ENCODE measurements around the gene SNX8. TPM values are rescaled to one million over a fixed set of nuclear protein-coding genes. Genes with fewer than 3 reads are reported as not detected.

SNX8 gene
- total RNA-seq, 3 donors from 2014 or later, result 8.8 to 32.3 (median 20.3) TPM

DNA sequence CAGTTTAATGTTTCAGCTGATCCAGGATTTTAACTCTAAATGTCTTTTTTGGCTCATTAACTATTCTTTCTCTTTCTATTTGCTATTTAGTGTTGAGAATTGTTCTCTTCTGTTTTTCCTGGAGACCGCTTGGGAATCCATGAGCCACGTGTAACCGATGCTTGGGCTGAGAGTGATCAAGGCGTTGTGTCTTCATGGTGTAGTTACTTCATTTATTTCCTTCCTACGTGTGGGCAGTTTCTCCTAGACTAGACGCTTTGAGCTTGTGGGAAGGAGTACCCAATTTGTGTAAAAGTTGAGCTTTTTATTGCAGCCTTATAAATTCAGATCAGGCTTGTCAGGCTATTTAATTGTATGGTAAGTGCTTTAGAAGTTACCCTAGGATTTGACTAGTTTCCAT, 43.3 kb upstream of the SNX8 start:
- H3K27ac ChIP-seq, result no peak overlapping the region
- H3K4me1 ChIP-seq, result peaks cover 5 to 12% of the 10 kb centered on the region in 2 donors
- DNase-seq (ENCODE audit: low spot score in 2 of 2), result no peak
- H3K4me3 ChIP-seq, result no peak overlapping the region
- H3K27me3 ChIP-seq, result no peaks in the 10 kb centered on the region
- H3K9me3 ChIP-seq, result no peaks in the 10 kb centered on the region
- intact Hi-C loops (cut with DNase I; ENCODE audit: low total_unique reads), result no loop called here
- no peak for TF ChIP-seq CTCF (IDR thresholded peaks at IDR 0.05)
- TF ChIP-seq POLR2A (IDR thresholded peaks at IDR 0.05), result no peak
- TF ChIP-seq POLR2AphosphoS5 (IDR thresholded peaks at IDR 0.05), result no peak
- no peaks in the 10 kb centered on the region for H3K36me3 ChIP-seq

GRCh38 chr7:2357165-2357564, 42.9 kb upstream of the SNX8 start:
- Histone ChIP-seq H3K4me3 (peak overlapping the region in 1 of 3 donors; percentile 35), H3K27me3 (no peaks in the 10 kb centered on the region), H3K9me3 (no peaks in the 10 kb centered on the region), H3K27ac (no peak overlapping the region), H3K36me3 (no peaks in the 10 kb centered on the region), H3K4me1 (peaks cover 5 to 12% of the 10 kb centered on the region in 2 donors)
- intact Hi-C loops (cut with DNase I; ENCODE audit: low total_unique reads), result no loop called here
- TF ChIP-seq POLR2AphosphoS5 (IDR thresholded peaks at IDR 0.05) (no peak), POLR2A (IDR thresholded peaks at IDR 0.05) (no peak), CTCF (IDR thresholded peaks at IDR 0.05) (no peak)
- no peak for DNase-seq (ENCODE audit: low spot score in 2 of 2)

GRCh38 chr7:2355705-2356008, 41.4 kb upstream of the SNX8 start:
- DNase-seq (ENCODE audit: low spot score in 2 of 2), result no peak
- Histone ChIP-seq H3K27ac (peak overlapping the region; percentile 100), H3K9me3 (no peaks in the 10 kb centered on the region), H3K4me3 (peak overlapping the region; percentile 91 to 99 (median 99)), H3K4me1 (peaks cover 5 to 12% of the 10 kb centered on the region in 2 donors), H3K36me3 (no peaks in the 10 kb centered on the region), H3K27me3 (no peaks in the 10 kb centered on the region)
- TF ChIP-seq POLR2AphosphoS5 (IDR thresholded peaks at IDR 0.05) (no peak), POLR2A (IDR thresholded peaks at IDR 0.05) (no peak), CTCF (IDR thresholded peaks at IDR 0.05) (no peak)
- intact Hi-C loops (cut with DNase I; ENCODE audit: low total_unique reads), result no loop called here

DNA sequence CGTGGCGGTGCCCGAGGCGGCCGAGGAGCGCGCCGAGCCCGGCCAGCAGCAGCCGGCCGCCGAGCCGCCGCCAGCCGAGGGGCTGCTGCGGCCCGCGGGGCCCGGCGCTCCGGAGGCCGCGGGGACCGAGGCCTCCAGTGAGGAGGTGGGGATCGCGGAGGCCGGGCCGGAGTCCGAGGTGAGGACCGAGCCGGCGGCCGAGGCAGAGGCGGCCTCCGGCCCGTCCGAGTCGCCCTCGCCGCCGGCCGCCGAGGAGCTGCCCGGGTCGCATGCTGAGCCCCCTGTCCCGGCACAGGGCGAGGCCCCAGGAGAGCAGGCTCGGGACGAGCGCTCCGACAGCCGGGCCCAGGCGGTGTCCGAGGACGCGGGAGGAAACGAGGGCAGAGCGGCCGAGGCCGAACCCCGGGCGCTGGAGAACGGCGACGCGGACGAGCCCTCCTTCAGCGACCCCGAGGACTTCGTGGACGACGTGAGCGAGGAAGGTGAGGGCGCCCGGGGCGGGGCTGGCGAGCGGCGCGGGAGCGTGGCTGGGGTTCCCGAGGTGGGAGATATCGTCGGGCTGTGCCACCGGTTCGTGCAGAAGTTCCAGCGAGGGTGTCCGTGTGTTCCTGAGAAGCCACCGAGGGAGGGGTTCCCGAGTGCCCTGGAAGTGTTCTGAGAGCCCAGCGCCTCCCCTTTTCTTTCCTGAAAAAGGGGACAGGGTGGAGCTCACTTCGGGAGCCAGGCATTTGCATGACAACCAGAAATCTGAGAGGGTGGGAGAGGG, 40.9 kb upstream of the SNX8 start:
- intact Hi-C loops (cut with DNase I; ENCODE audit: low total_unique reads), result no loop called here
- peak overlapping the region; percentile 100 for H3K27ac ChIP-seq
- TF ChIP-seq POLR2A (IDR thresholded peaks at IDR 0.05) (no peak), POLR2AphosphoS5 (IDR thresholded peaks at IDR 0.05) (no peak), CTCF (IDR thresholded peaks at IDR 0.05) (no peak)
- peak overlapping the region; percentile 91 to 99 (median 99) for H3K4me3 ChIP-seq
- H3K4me1 ChIP-seq, result peaks cover 5 to 12% of the 10 kb centered on the region in 2 donors
- no peaks in the 10 kb centered on the region for H3K36me3 ChIP-seq
- no peaks in the 10 kb centered on the region for H3K9me3 ChIP-seq
- DNase-seq (ENCODE audit: low spot score in 2 of 2), result no peak
- no peaks in the 10 kb centered on the region for H3K27me3 ChIP-seq

- TF ChIP-seq POLR2A (IDR thresholded peaks at IDR 0.05) (no peak), CTCF (IDR thresholded peaks at IDR 0.05) (peak in 1 of 3 donors; percentile 11), POLR2AphosphoS5 (IDR thresholded peaks at IDR 0.05) (peak; percentile 72 to 95 (median 87))
- Histone ChIP-seq H3K4me3 (peak within 1 kb of the TSS; percentile 91 to 99 (median 99)), H3K27ac (peak within 1 kb of the TSS; percentile 100), H3K27me3 (no peaks in the 10 kb centered on the region), H3K36me3 (no peaks in the 10 kb centered on the region), H3K4me1 (peaks cover 5 to 12% of the 10 kb centered on the region in 2 donors), H3K9me3 (no peaks in the 10 kb centered on the region)
- peak; percentile 86 to 89 for DNase-seq (ENCODE audit: low spot score in 2 of 2)
- intact Hi-C loops (cut with DNase I; ENCODE audit: low total_unique reads), result no loop called here
Measured at GRCh38 chr7:2354186-2354938, 40.1 kb upstream of the SNX8 start, which contains the start of gene EIF3B. EIF3B (plus strand) TSS chr7:2354827; CDS start chr7:2354922, 95 bp downstream.
